ENCODE data around the gene FGGY.

The FGGY gene

GRCh38 chr1:59751801-59752200 is 454.9 kb downstream of the FGGY start:
- no peak for TF ChIP-seq CTCF (conservative IDR thresholded peaks at IDR 0.05; ENCODE audit: low read depth, low read length)
- no peak overlapping the region for H3K4me3 ChIP-seq (ENCODE audit: low read length)
- DNase-seq (ENCODE audit: low read depth): no peak

- no peak for TF ChIP-seq CTCF (conservative IDR thresholded peaks at IDR 0.05; ENCODE audit: low read depth, low read length)
- no peak overlapping the region for H3K4me3 ChIP-seq (ENCODE audit: low read length)
- no peak for DNase-seq (ENCODE audit: low read depth)
Measured at GRCh38 chr1:59752556-59753414, 455.9 kb downstream of the FGGY start.

GRCh38 chr1:59755069-59755685 is 458.3 kb downstream of the FGGY start:
- H3K4me3 ChIP-seq (ENCODE audit: low read length): no peak overlapping the region
- DNase-seq (ENCODE audit: low read depth): no peak
- no peak for TF ChIP-seq CTCF (conservative IDR thresholded peaks at IDR 0.05; ENCODE audit: low read depth, low read length)

- H3K4me3 ChIP-seq (ENCODE audit: low read length): no peak overlapping the region
- no peak for DNase-seq (ENCODE audit: low read depth)
- TF ChIP-seq CTCF (conservative IDR thresholded peaks at IDR 0.05; ENCODE audit: low read depth, low read length): no peak
Measured at GRCh38 chr1:59757197-59757747, 460.4 kb downstream of the FGGY start.

- peak; percentile 43 for DNase-seq (ENCODE audit: low read depth)
- no peak overlapping the region for H3K4me3 ChIP-seq (ENCODE audit: low read length)
- TF ChIP-seq CTCF (conservative IDR thresholded peaks at IDR 0.05; ENCODE audit: low read depth, low read length): peak; percentile 97
Measured at GRCh38 chr1:59759156-59759925, 462.4 kb downstream of the FGGY start.

- no peak overlapping the region for H3K4me3 ChIP-seq (ENCODE audit: low read length)
- no peak for TF ChIP-seq CTCF (conservative IDR thresholded peaks at IDR 0.05; ENCODE audit: low read depth, low read length)
- no peak for DNase-seq (ENCODE audit: low read depth)
Measured at GRCh38 chr1:59761443-59761842, 464.5 kb downstream of the FGGY start.

Data from retinal pigment epithelial cell (primary cell).